Measurements from ENCODE around the gene CD53.

CD53 gene

GRCh38 chr1:110888641-110889040 is 15.7 kb downstream of the CD53 start:
- Histone ChIP-seq H3K27me3 (ENCODE audit: low read depth, low read length) (no peaks in the 10 kb centered on the region), H2AFZ (ENCODE audit: low read depth, low read length) (no peak overlapping the region), H3K4me3 (ENCODE audit: low read length) (no peak overlapping the region), H3K9ac (ENCODE audit: low read length) (no peak overlapping the region), H3K27ac (ENCODE audit: low read length) (no peak overlapping the region), H3K4me2 (ENCODE audit: low read length) (no peak overlapping the region), H3K4me1 (ENCODE audit: low read length) (no peaks in the 10 kb centered on the region), H3K79me2 (ENCODE audit: low read length) (peaks cover 98% of the 10 kb centered on the region), H3K36me3 (replicated peaks; ENCODE audit: low read depth, low read length) (peaks cover 25% of the 10 kb centered on the region), H3K9me3 (ENCODE audit: insufficient read depth, low read length) (no peaks in the 10 kb centered on the region), H4K20me1 (ENCODE audit: insufficient read depth, low read length) (peaks cover 81% of the 10 kb centered on the region)
- no peak for TF ChIP-seq EZH2phosphoT487 (IDR thresholded peaks at IDR 0.05; ENCODE audit: low read depth)
- TF ChIP-seq CTCF (IDR thresholded peaks at IDR 0.05; ENCODE audit: low read depth, low read length): no peak

GRCh38 chr1:110890474-110891196 is 17.7 kb downstream of the CD53 start:
- no peaks in the 10 kb centered on the region for H3K4me1 ChIP-seq (ENCODE audit: low read length)
- TF ChIP-seq EZH2phosphoT487 (IDR thresholded peaks at IDR 0.05; ENCODE audit: low read depth): no peak
- TF ChIP-seq CTCF (IDR thresholded peaks at IDR 0.05; ENCODE audit: low read depth, low read length): no peak
- no peaks in the 10 kb centered on the region for H3K9me3 ChIP-seq (ENCODE audit: insufficient read depth, low read length)
- no peaks in the 10 kb centered on the region for H3K27me3 ChIP-seq (ENCODE audit: low read depth, low read length)
- H3K79me2 ChIP-seq (ENCODE audit: low read length): peaks cover 88% of the 10 kb centered on the region
- H3K27ac ChIP-seq (ENCODE audit: low read length): no peak overlapping the region
- no peak overlapping the region for H3K4me3 ChIP-seq (ENCODE audit: low read length)
- peaks cover 41% of the 10 kb centered on the region for H3K36me3 ChIP-seq (replicated peaks; ENCODE audit: low read depth, low read length)
- no peak overlapping the region for H3K4me2 ChIP-seq (ENCODE audit: low read length)
- no peak overlapping the region for H2AFZ ChIP-seq (ENCODE audit: low read depth, low read length)
- peaks cover 82% of the 10 kb centered on the region for H4K20me1 ChIP-seq (ENCODE audit: insufficient read depth, low read length)
- H3K9ac ChIP-seq (ENCODE audit: low read length): no peak overlapping the region

- Histone ChIP-seq H3K36me3 (replicated peaks; ENCODE audit: low read depth, low read length) (peaks cover 64% of the 10 kb centered on the region), H3K27me3 (ENCODE audit: low read depth, low read length) (no peaks in the 10 kb centered on the region), H3K4me3 (ENCODE audit: low read length) (no peak overlapping the region)
These were observed 21.1 kb downstream of the CD53 start for GRCh38 chr1:110893908-110894490.

More at GRCh38 chr1:110893908-110894490, 21.1 kb downstream of the CD53 start:
- Histone ChIP-seq H3K9ac (ENCODE audit: low read length) (no peak overlapping the region), H3K4me1 (ENCODE audit: low read length) (peaks cover 4% of the 10 kb centered on the region; the same call in 1 of the 2 replicates), H3K9me3 (ENCODE audit: insufficient read depth, low read length) (no peaks in the 10 kb centered on the region), H3K27ac (ENCODE audit: low read length) (no peak overlapping the region), H4K20me1 (ENCODE audit: insufficient read depth, low read length) (peaks cover 73% of the 10 kb centered on the region), H2AFZ (ENCODE audit: low read depth, low read length) (no peak overlapping the region), H3K4me2 (ENCODE audit: low read length) (no peak overlapping the region), H3K79me2 (ENCODE audit: low read length) (peaks cover 59% of the 10 kb centered on the region)
- TF ChIP-seq CTCF (IDR thresholded peaks at IDR 0.05; ENCODE audit: low read depth, low read length) (no peak), EZH2phosphoT487 (IDR thresholded peaks at IDR 0.05; ENCODE audit: low read depth) (no peak)
